AG04449 (cell line): ENCODE measurements around the gene NFIA.

Experiments used
- CTCF ChIA-PET: fragments of 350-600 bp; formaldehyde crosslinking; extraction: SDS; loops from one replicate; lab custom pipeline; 2021; ENCODE audit warnings: antibody characterized with exemption; lab: Yijun Ruan, JAX
- POLR2A ChIA-PET: fragments of 400-600, 350-600 bp; formaldehyde crosslinking; extraction: SDS; loops from one replicate; lab custom pipeline; 2020; ENCODE audit warnings: antibody characterized with exemption, inconsistent platforms; lab: Yijun Ruan, JAX
- DNase-seq: peaks from one replicate; pipeline ENCODE4 v3.0.0-alpha.2; 2010; ENCODE audit warnings: low read depth, low spot score
- H3K4me3 ChIP-seq: 2 replicates; pipeline ENCODE4 v1.5.1; 2011; ENCODE audit warnings: low read depth, mild to moderate bottlenecking, control low read depth, low read length
- TF ChIP-seq, protein P1 (sequence below): IDR thresholded peaks from one replicate; pipeline ENCODE4 v1.5.1; 2011; ENCODE audit warnings: mild to moderate bottlenecking, moderate library complexity, low read length, control low read depth, inconsistent platforms; ENCODE audit not compliant: insufficient read depth; ENCODE audit errors: missing control alignments

Gene NFIA

DNA sequence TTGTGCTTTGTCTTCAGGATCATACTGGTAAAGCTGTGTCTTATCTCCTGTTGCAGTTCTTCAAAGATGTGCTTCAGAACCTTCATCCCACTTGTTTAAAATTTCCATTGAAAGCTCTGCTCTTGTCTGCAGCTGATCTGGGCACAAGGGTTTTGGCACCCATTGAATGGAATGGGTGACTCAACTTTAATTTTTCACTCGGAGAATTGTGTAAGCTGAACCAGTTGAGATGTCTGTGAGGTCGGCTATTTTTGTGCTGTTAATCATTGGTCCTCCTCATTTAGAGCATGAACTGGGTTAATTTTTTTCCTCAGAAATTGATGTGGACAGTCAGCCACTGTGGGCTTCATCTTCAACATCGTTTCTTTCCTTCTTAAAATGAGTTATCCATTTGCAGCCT is 390.5 kb downstream of the NFIA start:
- no peak overlapping the region for H3K4me3 ChIP-seq
- POLR2A ChIA-PET = no interaction called here

DNA sequence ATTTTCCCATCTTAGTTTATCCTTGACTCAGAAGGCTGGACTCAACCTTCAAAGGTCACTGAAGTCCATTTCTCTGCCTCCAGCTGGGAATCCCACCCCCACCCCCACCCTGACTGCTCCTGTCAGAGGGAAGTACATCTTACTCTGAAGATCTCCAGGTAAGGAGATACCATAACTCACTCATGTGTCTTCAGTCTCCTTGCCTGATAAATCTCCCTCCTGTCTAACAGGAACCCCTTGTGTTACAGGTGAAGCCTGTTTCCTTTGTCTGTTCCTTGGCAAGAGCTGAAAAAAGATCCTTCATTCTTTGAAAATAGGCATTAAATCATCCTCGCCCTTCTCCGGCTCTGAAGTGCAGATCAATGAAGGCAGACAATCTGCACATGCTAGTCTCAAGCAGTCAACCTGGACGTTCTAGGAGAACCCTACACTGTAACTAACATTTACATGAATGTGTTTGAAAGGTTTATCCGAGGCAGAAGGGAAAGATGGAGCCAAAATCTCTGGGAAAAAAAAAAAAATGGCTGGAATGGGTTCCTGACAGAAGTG is 392.0 kb downstream of the NFIA start:
- ChIA-PET POLR2A (no interaction called here), CTCF (no interaction called here)
- H3K4me3 ChIP-seq = no peak overlapping the region
- DNase-seq = no peak
- TF ChIP-seq, protein P1, sequence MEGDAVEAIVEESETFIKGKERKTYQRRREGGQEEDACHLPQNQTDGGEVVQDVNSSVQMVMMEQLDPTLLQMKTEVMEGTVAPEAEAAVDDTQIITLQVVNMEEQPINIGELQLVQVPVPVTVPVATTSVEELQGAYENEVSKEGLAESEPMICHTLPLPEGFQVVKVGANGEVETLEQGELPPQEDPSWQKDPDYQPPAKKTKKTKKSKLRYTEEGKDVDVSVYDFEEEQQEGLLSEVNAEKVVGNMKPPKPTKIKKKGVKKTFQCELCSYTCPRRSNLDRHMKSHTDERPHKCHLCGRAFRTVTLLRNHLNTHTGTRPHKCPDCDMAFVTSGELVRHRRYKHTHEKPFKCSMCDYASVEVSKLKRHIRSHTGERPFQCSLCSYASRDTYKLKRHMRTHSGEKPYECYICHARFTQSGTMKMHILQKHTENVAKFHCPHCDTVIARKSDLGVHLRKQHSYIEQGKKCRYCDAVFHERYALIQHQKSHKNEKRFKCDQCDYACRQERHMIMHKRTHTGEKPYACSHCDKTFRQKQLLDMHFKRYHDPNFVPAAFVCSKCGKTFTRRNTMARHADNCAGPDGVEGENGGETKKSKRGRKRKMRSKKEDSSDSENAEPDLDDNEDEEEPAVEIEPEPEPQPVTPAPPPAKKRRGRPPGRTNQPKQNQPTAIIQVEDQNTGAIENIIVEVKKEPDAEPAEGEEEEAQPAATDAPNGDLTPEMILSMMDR = no peak

More for the DNA sequence above, 390.5 kb downstream of the NFIA start:
- CTCF ChIA-PET = no interaction called here
- TF ChIP-seq, protein P1 = no peak
- DNase-seq = no peak

DNA sequence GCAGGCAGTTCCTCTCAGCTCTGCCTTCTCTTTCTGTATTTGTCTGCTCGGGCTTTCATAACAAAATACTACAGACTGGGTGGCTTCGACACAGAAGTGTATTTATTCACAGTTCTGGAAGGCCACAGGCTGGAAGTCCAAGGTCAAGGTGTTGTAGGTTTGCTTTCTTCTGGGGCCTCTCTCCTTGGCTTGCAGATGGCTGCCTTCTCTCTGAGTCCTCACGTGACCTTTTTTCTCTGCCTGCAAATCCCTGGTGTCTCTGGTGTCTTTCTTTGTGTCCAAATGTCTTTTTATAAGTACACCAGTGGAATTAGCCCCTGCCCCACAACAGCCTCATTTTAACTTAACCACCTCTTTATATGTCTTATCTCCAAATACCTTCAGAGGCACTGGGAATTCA is 392.6 kb downstream of the NFIA start:
- CTCF ChIA-PET = no interaction called here
- no peak overlapping the region for H3K4me3 ChIP-seq
- no peak for DNase-seq
- POLR2A ChIA-PET = no interaction called here
- TF ChIP-seq, protein P1 = no peak

DNA sequence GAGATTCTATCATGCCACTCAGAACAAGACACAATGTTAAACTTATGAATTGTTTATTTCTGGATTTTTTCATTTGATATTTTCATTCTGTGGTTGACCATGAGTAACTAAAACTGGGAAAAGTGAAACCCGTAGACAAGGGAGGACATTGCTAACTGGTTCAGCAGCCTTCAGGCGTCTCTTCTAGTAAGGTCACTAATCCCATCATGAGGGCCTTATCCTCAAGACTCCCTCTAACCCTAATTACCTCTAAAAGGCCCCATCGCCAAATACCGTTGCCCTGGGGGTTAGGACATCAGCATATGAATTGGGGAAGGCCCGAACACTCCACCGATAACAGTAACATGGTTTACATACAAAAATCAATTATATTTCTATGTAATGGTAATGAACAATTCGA is 394.9 kb downstream of the NFIA start:
- POLR2A ChIA-PET = no interaction called here

DNA sequence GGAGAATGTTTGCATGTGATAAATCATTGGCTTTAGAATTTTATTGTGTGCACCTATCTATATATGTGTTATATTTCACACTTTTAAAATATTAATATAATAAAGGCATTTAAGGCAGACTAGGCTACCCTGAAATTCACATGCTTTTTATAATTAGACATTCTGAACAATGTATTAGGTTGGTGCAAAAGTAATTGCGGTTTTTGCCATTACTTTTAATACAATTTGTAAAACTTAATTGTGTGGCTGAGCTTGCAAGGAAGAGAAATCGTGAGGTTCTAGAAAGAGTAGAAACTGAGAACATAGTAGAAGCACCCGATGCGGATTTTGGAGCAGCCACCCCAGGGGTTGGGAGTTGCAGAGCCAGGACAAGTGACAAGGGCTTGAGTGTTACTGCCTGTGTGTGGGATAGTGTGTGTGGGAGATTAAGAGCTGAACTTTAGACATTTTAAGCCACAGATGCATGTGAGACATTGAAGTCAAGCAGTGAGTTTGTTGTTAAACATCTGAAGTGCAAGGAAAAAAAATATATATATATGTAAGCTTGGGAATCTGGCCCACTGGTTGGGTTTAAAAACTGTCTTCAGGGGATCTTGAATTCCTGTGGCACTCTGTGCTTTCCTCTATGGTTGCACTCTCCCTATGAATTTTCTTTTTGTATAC is 398.0 kb downstream of the NFIA start:
- POLR2A ChIA-PET = no interaction called here
- CTCF ChIA-PET = no interaction called here
- no peak for DNase-seq

More for the DNA sequence above, 394.9 kb downstream of the NFIA start:
- H3K4me3 ChIP-seq = no peak overlapping the region
- CTCF ChIA-PET = no interaction called here
- no peak for DNase-seq
- TF ChIP-seq, protein P1 = no peak

DNA sequence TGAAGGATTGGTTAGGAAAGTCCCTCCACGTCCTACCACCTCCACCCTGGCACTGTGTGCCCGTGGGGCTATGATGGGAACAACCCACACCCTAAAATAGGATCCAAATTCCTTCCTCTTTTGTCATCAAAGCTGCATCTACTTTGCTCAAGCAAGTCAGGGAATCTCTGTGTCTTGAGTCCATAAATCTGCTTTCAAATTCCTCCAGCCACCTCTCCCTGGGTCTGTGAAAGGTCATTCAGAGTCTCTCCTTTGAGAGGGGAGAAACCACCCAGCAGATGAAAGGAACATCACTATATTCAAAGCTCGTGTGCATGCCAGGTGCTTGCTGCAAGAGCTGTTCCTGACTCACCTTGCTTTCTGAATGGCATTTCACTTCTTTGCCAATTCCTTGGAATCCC is 399.0 kb downstream of the NFIA start:
- ChIA-PET POLR2A (no interaction called here), CTCF (no interaction called here)
- no peak overlapping the region for H3K4me3 ChIP-seq
- DNase-seq = no peak
- TF ChIP-seq, protein P1 = no peak

More for the DNA sequence above, 398.0 kb downstream of the NFIA start:
- TF ChIP-seq, protein P1 = no peak
- no peak overlapping the region for H3K4me3 ChIP-seq
